Bronchial epithelial cell (primary cell): ENCODE results near the gene HSPA2. TPM values are rescaled to one million over a fixed set of nuclear protein-coding genes. Genes with fewer than 3 reads are reported as not detected.

Source experiments
- DNase-seq: peaks from one replicate; pipeline ENCODE4 v3.0.0-alpha.2; 2010; ENCODE audit warnings: low read depth
- FAIRE-seq: peaks from 2 replicates; lab custom pipeline; 2011; peaks lifted over from hg19 to GRCh38; lab: Jason Lieb, UNC
- H3K27me3 ChIP-seq: 2 replicates; pipeline ENCODE4 v1.5.1; 2011; ENCODE audit warnings: low read length; ENCODE audit not compliant: control insufficient read depth, insufficient read depth
- H3K36me3 ChIP-seq: 2 replicates; pipeline ENCODE4 v1.5.1; 2011; ENCODE audit warnings: low read length; ENCODE audit not compliant: control insufficient read depth, insufficient read depth
- H3K4me3 ChIP-seq: 2 replicates; pipeline ENCODE4 v1.5.1; 2011; ENCODE audit warnings: mild to moderate bottlenecking, low read depth, low read length, control low read depth
- CTCF ChIP-seq: IDR thresholded peaks from 2 replicates; pipeline ENCODE4 v1.5.1; 2011; ENCODE audit warnings: mild to moderate bottlenecking, moderate library complexity, low read length, control low read depth, inconsistent platforms; ENCODE audit not compliant: insufficient read depth, severe bottlenecking
- total RNA-seq: library from RNA; depleted of rRNA; stranded (reverse); fragments of >200 nt; gene quantifications from 2 replicates; pipeline ENCODE4 v1.2.1, GENCODE V29; 2014

Gene HSPA2
- total RNA-seq, 1 donor from 2014 or later: 1.6 TPM

- no peak for TF ChIP-seq CTCF
- no peak overlapping the region for H3K4me3 ChIP-seq
- FAIRE-seq (no peak), DNase-seq (no peak)
- no peaks in the 10 kb centered on the region for H3K36me3 ChIP-seq
- H3K27me3 ChIP-seq: no peaks in the 10 kb centered on the region
Measured at GRCh38 chr14:64500088-64500487, 40.5 kb upstream of the HSPA2 start.

GRCh38 chr14:64501411-64502171, 39.0 kb upstream of the HSPA2 start:
- no peaks in the 10 kb centered on the region for H3K36me3 ChIP-seq
- H3K27me3 ChIP-seq: no peaks in the 10 kb centered on the region
- peak; percentile 33 for DNase-seq
- no peak for FAIRE-seq
- no peak for TF ChIP-seq CTCF
- no peak overlapping the region for H3K4me3 ChIP-seq

- TF ChIP-seq CTCF: no peak
- no peaks in the 10 kb centered on the region for H3K36me3 ChIP-seq
- no peak for FAIRE-seq
- no peaks in the 10 kb centered on the region for H3K27me3 ChIP-seq
- DNase-seq: no peak
- peak overlapping the region; percentile 56 for H3K4me3 ChIP-seq
Measured at GRCh38 chr14:64502456-64502855, 38.1 kb upstream of the HSPA2 start.

GRCh38 chr14:64502887-64503433, 37.6 kb upstream of the HSPA2 start:
- no peak for TF ChIP-seq CTCF
- DNase-seq (peak; percentile 78), FAIRE-seq (no peak)
- no peaks in the 10 kb centered on the region for H3K36me3 ChIP-seq
- H3K27me3 ChIP-seq: no peaks in the 10 kb centered on the region
- peak overlapping the region; percentile 56 for H3K4me3 ChIP-seq

GRCh38 chr14:64503434-64504309, 36.9 kb upstream of the HSPA2 start, which contains the start of gene ZBTB25:
Gene ZBTB25 (minus strand): TSS chr14:64503838. CDS start chr14:64490533, 13,305 bp downstream.
- no peaks in the 10 kb centered on the region for H3K27me3 ChIP-seq
- FAIRE-seq (no peak), DNase-seq (peak; percentile 73)
- H3K4me3 ChIP-seq: peak within 1 kb of the TSS; percentile 56
- H3K36me3 ChIP-seq: no peaks in the 10 kb centered on the region
- no peak for TF ChIP-seq CTCF
